Measurements from ENCODE around the gene MAML2.

Gene MAML2

GRCh38 chr11:95976550-95976949, 366.4 kb downstream of the MAML2 start:
- DNase-seq (ENCODE audit: low read depth, low spot score) = no peak

- no peak for DNase-seq (ENCODE audit: low read depth, low spot score)
Measured at GRCh38 chr11:95975343-95975742, 367.7 kb downstream of the MAML2 start.

- DNase-seq (ENCODE audit: low read depth, low spot score) = no peak
Measured at GRCh38 chr11:95972060-95972459, 370.9 kb downstream of the MAML2 start.

GRCh38 chr11:95968585-95968984, 374.4 kb downstream of the MAML2 start:
- DNase-seq (ENCODE audit: low read depth, low spot score) = no peak

- no peak for DNase-seq (ENCODE audit: low read depth, low spot score)
Measured at GRCh38 chr11:95964281-95964680, 378.7 kb downstream of the MAML2 start.

- no peak for DNase-seq (ENCODE audit: low read depth, low spot score)
Measured at GRCh38 chr11:95961758-95962157, 381.2 kb downstream of the MAML2 start.

- DNase-seq (ENCODE audit: low read depth, low spot score) = no peak
Measured at GRCh38 chr11:95950905-95951304, 392.1 kb downstream of the MAML2 start.

- DNase-seq (ENCODE audit: low read depth, low spot score) = no peak
Measured at GRCh38 chr11:95948637-95949036, 394.4 kb downstream of the MAML2 start.

GRCh38 chr11:95944623-95945022, 398.4 kb downstream of the MAML2 start:
- no peak for DNase-seq (ENCODE audit: low read depth, low spot score)

- DNase-seq (ENCODE audit: low read depth, low spot score) = no peak
Measured at GRCh38 chr11:95943546-95943945, 399.4 kb downstream of the MAML2 start.

GRCh38 chr11:95939091-95939490, 403.9 kb downstream of the MAML2 start:
- no peak for DNase-seq (ENCODE audit: low read depth, low spot score)

- no peak for DNase-seq (ENCODE audit: low read depth, low spot score)
Measured at GRCh38 chr11:95937358-95937757, 405.6 kb downstream of the MAML2 start.

GRCh38 chr11:95933594-95933993, 409.4 kb downstream of the MAML2 start:
- DNase-seq (ENCODE audit: low read depth, low spot score) = no peak

- DNase-seq (ENCODE audit: low read depth, low spot score) = no peak
Measured at GRCh38 chr11:95931916-95932315, 411.1 kb downstream of the MAML2 start.

- DNase-seq (ENCODE audit: low read depth, low spot score) = no peak
Measured at GRCh38 chr11:95930948-95931347, 412.0 kb downstream of the MAML2 start.

GRCh38 chr11:95926726-95927125, 416.3 kb downstream of the MAML2 start:
- no peak for DNase-seq (ENCODE audit: low read depth, low spot score)
